A673 (cell line): ENCODE data around the gene ULK4.

ENCODE experiments used
- EZH2 ChIP-seq: fragments of 200-600 bp; sonication (generic); IDR thresholded peaks from 2 replicates; pipeline ENCODE4 v1.6.1; 2017; ENCODE audit warnings: borderline replicate concordance, low read depth, mild to moderate bottlenecking, mixed read lengths, antibody characterized with exemption, low read length; ENCODE audit not compliant: poor library complexity, severe bottlenecking
- TF ChIP-seq, protein P1 (sequence below): fragments of 300-800, 200-600 bp; sonication (generic); conservative IDR thresholded peaks from 2 replicates; pipeline ENCODE4 v1.5.1; 2017; ENCODE audit warnings: low read depth, mild to moderate bottlenecking, antibody characterized with exemption, low read length, moderate library complexity, mixed read lengths

- TF ChIP-seq, protein P1, sequence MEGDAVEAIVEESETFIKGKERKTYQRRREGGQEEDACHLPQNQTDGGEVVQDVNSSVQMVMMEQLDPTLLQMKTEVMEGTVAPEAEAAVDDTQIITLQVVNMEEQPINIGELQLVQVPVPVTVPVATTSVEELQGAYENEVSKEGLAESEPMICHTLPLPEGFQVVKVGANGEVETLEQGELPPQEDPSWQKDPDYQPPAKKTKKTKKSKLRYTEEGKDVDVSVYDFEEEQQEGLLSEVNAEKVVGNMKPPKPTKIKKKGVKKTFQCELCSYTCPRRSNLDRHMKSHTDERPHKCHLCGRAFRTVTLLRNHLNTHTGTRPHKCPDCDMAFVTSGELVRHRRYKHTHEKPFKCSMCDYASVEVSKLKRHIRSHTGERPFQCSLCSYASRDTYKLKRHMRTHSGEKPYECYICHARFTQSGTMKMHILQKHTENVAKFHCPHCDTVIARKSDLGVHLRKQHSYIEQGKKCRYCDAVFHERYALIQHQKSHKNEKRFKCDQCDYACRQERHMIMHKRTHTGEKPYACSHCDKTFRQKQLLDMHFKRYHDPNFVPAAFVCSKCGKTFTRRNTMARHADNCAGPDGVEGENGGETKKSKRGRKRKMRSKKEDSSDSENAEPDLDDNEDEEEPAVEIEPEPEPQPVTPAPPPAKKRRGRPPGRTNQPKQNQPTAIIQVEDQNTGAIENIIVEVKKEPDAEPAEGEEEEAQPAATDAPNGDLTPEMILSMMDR = no peak
- no peak for TF ChIP-seq EZH2
These were observed 108.2 kb downstream of the ULK4 start for GRCh38 chr3:41853540-41854196.
